Right lobe of liver (tissue), 6 donors: Measurements from ENCODE around the gene CYSTM1. TPM values are rescaled to one million over a fixed set of nuclear protein-coding genes. Genes with fewer than 3 reads are reported as not detected.

Source experiments
- ATAC-seq, 4 donors: fragments of 200-7000 bp; cut with Tn5 transposase; one replicate each; pipeline ENCODE4 v1.9.1; 2020; ENCODE audit warnings: mild to moderate bottlenecking in 4 of 4, moderate library complexity in 4 of 4
- DNase-seq, 3 donors: peaks; one replicate each; pipeline ENCODE4 v3.0.0-alpha.2; 2020
- H3K27ac ChIP-seq, 3 donors: fragments of 200-600 bp; one replicate each; pipeline ENCODE4 v1.8.0; 2022
- H3K27me3 ChIP-seq, 2 donors: fragments of 200-600 bp; one replicate each; pipeline ENCODE4 v1.8.0; 2022
- H3K36me3 ChIP-seq, 4 donors: fragments of 200-600 bp; sonication (generic) in 1 of 4; one replicate each; pipeline versions ENCODE4 v1.5.1 to v1.8.0; 2017 to 2022; ENCODE audit warnings: control low read depth in 1 of 4
- H3K4me1 ChIP-seq, 4 donors: fragments of 200-600 bp; sonication (generic) in 1 of 4; one replicate each; pipeline versions ENCODE4 v1.5.1 to v1.8.0; 2017 to 2022; ENCODE audit warnings: control low read depth in 1 of 4
- H3K4me3 ChIP-seq, 3 donors: fragments of 200-600 bp; one replicate each; pipeline ENCODE4 v1.8.0; 2022
- H3K9me3 ChIP-seq, 4 donors: fragments of 200-600 bp; sonication (generic) in 1 of 4; one replicate each; pipeline versions ENCODE4 v1.5.1 to v1.8.0; 2017 to 2022; ENCODE audit warnings: control low read depth in 1 of 4
- POLR2A ChIP-seq: fragments of 450-650 bp; IDR thresholded peaks from one replicate; pipeline ENCODE4 v1.6.1; 2017; ENCODE audit warnings: antibody characterized with exemption, mild to moderate bottlenecking
- WGBS: methylation state at CpG from one replicate; pipeline ENCODE4 v1.1.6; 2018; ENCODE audit warnings: low coverage, low lambda C conversion rate; ENCODE audit not compliant: insufficient coverage; ENCODE audit errors: missing lambda C conversion rate; 5-methylcytosine and 5-hydroxymethylcytosine counted together
- intact Hi-C, 2 donors: fragments of 100-400 bp; cut with DNase I; formaldehyde crosslinking; loops; one replicate each; pipeline versions ENCODE4 v1.11.2 to v1.14.1; 2022
- total RNA-seq, 6 experiments: library from RNA; depleted of rRNA in 2 of 6; stranded (reverse); fragments of >200 nt in 2 of 6; fragmentation: NEBNext Ultra II Directional in 3 of 6; extraction: Animal tissue kit (Norgen Biotek cat#: 25700) in 3 of 6; gene quantifications; one replicate each; pipeline versions ENCODE4 v1.1.0 to v1.2.4, GENCODE V29; 2016 to 2023
- TF ChIP-seq, protein P1 (sequence below), 4 donors: fragments of 200-600 bp in 3 of 4; fragments of 450-650 bp in 1 of 4; IDR thresholded peaks; one replicate each; pipeline versions ENCODE4 v1.5.1 to v1.8.0; 2016 to 2022; ENCODE audit warnings: antibody characterized with exemption in 4 of 4, mild to moderate bottlenecking in 2 of 4
- donor health status: DM: no; HTN: yes; CAD: no.
- donor health status: DM: no; HTN: no; CAD: no.
- donor health status: DM: no; HTN: no; CAD: no.
- donor health status: DM: no; HTN: yes; CAD: no.
- donor health status: DM: no; HTN: yes; CAD: no.

The CYSTM1 gene
- total RNA-seq, 6 experiments from 2014 or later: 15.5 to 78.0 (median 29.8) TPM

DNA sequence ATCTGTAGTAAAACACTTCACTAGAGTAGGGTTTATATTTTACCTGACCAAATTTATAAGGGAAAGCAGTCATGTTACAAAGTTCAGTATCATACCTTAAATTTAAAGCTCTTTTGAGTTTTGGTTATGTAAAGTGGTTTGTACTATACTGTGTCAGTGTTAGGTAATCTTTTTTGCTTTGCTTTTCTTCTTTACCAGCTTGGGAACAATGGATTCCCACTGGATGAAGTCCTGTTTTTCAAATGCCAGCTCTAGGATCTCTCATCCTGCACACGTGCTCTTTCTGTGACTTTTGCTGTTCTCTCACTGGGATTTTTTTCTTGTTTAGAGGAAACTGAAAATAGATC is 15.9 kb downstream of the CYSTM1 start:
- Histone ChIP-seq H3K4me3 (no peak overlapping the region), H3K4me1 (peaks cover 0 to 4% (median 0%) of the 10 kb centered on the region in 4 donors), H3K9me3 (no peaks in the 10 kb centered on the region), H3K27me3 (no peaks in the 10 kb centered on the region), H3K36me3 (no peaks in the 10 kb centered on the region), H3K27ac (no peak overlapping the region)
- DNase-seq (no peak), ATAC-seq (no peak)
- 0% methylated on average over 1 of the region's 1 CpG for WGBS
- TF ChIP-seq, protein P1, sequence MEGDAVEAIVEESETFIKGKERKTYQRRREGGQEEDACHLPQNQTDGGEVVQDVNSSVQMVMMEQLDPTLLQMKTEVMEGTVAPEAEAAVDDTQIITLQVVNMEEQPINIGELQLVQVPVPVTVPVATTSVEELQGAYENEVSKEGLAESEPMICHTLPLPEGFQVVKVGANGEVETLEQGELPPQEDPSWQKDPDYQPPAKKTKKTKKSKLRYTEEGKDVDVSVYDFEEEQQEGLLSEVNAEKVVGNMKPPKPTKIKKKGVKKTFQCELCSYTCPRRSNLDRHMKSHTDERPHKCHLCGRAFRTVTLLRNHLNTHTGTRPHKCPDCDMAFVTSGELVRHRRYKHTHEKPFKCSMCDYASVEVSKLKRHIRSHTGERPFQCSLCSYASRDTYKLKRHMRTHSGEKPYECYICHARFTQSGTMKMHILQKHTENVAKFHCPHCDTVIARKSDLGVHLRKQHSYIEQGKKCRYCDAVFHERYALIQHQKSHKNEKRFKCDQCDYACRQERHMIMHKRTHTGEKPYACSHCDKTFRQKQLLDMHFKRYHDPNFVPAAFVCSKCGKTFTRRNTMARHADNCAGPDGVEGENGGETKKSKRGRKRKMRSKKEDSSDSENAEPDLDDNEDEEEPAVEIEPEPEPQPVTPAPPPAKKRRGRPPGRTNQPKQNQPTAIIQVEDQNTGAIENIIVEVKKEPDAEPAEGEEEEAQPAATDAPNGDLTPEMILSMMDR (IDR thresholded peaks at IDR 0.05): no peak
- TF ChIP-seq POLR2A: no peak
- intact Hi-C loops: no loop called here

DNA sequence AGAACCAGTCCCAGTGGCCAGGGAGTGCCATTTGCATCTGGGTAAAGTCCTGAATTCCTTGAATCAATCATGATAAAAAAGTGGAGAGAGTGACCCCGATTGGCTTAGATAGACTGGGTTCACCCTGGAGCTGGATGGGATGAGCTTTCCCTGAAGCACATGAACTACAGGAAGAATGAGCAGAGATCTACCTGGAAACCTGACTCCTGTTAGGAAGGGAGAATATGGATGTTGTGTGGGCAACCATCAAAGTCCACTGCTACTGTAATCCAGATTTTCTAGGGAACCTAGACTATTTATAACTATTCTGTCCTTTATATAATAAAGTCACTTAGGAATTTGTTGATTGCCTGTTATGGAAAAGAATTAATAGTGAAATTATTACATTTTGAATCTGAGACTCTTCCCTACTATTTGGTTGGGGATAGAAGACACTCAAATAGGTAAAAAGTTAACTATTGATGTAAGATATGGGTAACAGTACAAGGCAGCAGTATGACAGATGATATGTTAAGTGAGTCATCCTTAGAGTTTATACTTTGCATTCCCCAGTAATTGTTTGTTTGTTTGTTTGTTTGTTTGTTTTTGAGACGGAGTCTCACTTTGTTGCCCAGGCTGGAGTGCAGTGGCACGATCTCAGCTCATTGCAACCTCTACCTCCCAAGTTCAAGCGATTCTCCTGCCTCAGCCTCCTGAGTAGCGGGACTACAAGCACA is 17.9 kb downstream of the CYSTM1 start:
- DNase-seq (no peak), ATAC-seq (no peak)
- H3K27ac ChIP-seq: no peak overlapping the region
- no peaks in the 10 kb centered on the region for H3K36me3 ChIP-seq
- no peak overlapping the region for H3K4me3 ChIP-seq
- H3K4me1 ChIP-seq: peaks cover 0 to 24% (median 0%) of the 10 kb centered on the region in 4 donors
- intact Hi-C loops: no loop called here
- no peaks in the 10 kb centered on the region for H3K27me3 ChIP-seq
- 98% methylated on average over 5 of the region's 5 CpGs for WGBS
- no peaks in the 10 kb centered on the region for H3K9me3 ChIP-seq
- TF ChIP-seq, protein P1 (IDR thresholded peaks at IDR 0.05): no peak
- no peak for TF ChIP-seq POLR2A

DNA sequence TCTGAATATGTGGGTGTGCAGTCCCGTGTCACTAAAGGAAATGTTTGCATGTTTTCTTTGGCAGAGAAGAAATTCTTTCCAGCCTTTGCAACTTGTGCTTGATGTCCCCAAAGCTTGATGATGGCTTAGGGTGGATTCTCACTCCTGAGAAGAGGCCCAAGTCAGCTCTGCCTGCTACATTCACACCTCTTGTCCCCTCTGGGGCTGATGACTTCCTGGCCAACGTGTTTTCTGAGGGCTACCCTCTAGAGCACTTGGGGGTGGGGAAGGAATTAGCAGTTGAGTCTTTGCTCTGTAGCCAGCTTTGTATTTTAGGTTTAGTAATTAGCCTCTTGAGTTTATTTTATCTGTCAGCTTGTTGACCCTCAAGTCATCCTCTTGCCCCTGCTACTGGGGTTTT is 19.7 kb downstream of the CYSTM1 start:
- Histone ChIP-seq H3K27ac (no peak overlapping the region), H3K27me3 (no peaks in the 10 kb centered on the region), H3K36me3 (no peaks in the 10 kb centered on the region), H3K4me1 (peaks cover 0 to 24% (median 0%) of the 10 kb centered on the region in 4 donors), H3K4me3 (no peak overlapping the region), H3K9me3 (no peaks in the 10 kb centered on the region)
- 20% methylated on average over 1 of the region's 2 CpGs for WGBS
- intact Hi-C loops: no loop called here
- DNase-seq (no peak), ATAC-seq (no peak)
- no peak for TF ChIP-seq POLR2A
- TF ChIP-seq, protein P1 (IDR thresholded peaks at IDR 0.05): no peak

DNA sequence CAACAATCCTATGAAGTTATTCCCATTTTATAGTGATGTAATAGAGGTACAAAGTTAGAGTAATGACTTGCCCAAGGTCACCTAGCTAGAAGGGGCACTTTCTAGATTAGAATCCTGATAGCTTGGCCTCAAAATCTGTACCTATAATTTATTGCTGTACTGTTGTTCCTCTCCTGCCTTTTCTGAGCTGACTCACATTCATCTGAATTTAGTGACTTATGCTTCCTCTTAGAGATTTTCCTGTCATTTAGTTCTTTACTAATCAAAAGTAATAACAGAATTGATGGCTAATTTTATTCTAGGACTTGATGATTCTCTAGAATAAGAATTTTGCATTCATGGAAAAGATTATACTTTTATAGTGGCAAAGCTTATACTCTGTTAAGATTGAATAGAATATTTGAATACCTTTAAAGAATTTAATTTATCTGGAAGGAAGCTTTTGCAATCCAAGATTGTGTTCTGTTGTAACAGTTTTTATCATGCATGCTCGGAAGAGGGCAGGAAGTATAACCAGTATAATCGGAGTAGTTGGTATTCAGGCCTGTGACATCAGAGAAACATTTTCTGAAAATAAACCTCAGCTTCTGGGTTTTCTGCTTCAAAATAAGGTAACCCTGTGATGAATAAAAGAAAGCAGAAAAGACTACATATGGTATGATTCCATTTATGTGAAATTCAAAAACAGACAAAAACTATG is 21.3 kb downstream of the CYSTM1 start:
- 36% methylated on average over 2 of the region's 2 CpGs for WGBS
- ATAC-seq: peak; percentile 21 to 52 (median 37)
- Histone ChIP-seq H3K4me1 (peaks cover 0 to 24% (median 0%) of the 10 kb centered on the region in 4 donors), H3K27me3 (no peaks in the 10 kb centered on the region), H3K27ac (peak overlapping the region in 1 of 3 donors; percentile 19), H3K9me3 (no peaks in the 10 kb centered on the region), H3K36me3 (no peaks in the 10 kb centered on the region), H3K4me3 (no peak overlapping the region)
- TF ChIP-seq, protein P1 (IDR thresholded peaks at IDR 0.05): no peak
- intact Hi-C loops: no loop called here
- DNase-seq: no peak
